Smooth muscle cell (in vitro differentiated cells): ENCODE data around the gene TMEM269. TPM values are rescaled to one million over a fixed set of nuclear protein-coding genes. Genes with fewer than 3 reads are reported as not detected.

ENCODE experiments used
- DNase-seq: peaks from one replicate; lab custom pipeline; 2025; ENCODE audit not compliant: unreplicated experiment; lab: John Stamatoyannopoulos, UW
- H2AFZ ChIP-seq: fragments of 200-600 bp; sonication (generic); 2 replicates; pipeline ENCODE4 v1.6.0; 2016; ENCODE audit warnings: antibody characterized with exemption, low read depth, mild to moderate bottlenecking
- H3F3A ChIP-seq: fragments of 200-600 bp; sonication (generic); 2 replicates; pipeline ENCODE4 v1.6.0; 2017; ENCODE audit warnings: antibody characterized with exemption, low read depth
- H3K27ac ChIP-seq: fragments of 200-600 bp; sonication (generic); 2 replicates; pipeline ENCODE4 v1.5.1; 2016; ENCODE audit warnings: low read depth, mild to moderate bottlenecking
- H3K27me3 ChIP-seq: fragments of 200-600 bp; sonication (generic); 2 replicates; pipeline ENCODE4 v1.6.1; 2016; ENCODE audit warnings: low read depth, mild to moderate bottlenecking
- H3K36me3 ChIP-seq: fragments of 200-600 bp; sonication (generic); 2 replicates; pipeline ENCODE4 v1.5.1; 2016; ENCODE audit warnings: low read depth
- H3K4me1 ChIP-seq: fragments of 200-600 bp; sonication (generic); 2 replicates; pipeline ENCODE4 v1.5.1; 2016; ENCODE audit warnings: low read depth
- H3K4me2 ChIP-seq: fragments of 200-600 bp; sonication (generic); 2 replicates; pipeline ENCODE4 v1.6.0; 2016; ENCODE audit warnings: mild to moderate bottlenecking
- H3K4me3 ChIP-seq: fragments of 200-600 bp; sonication (generic); 2 replicates; pipeline ENCODE4 v1.5.1; 2016; ENCODE audit warnings: mild to moderate bottlenecking
- H3K79me2 ChIP-seq: fragments of 200-600 bp; sonication (generic); 2 replicates; pipeline ENCODE4 v1.6.0; 2016; ENCODE audit warnings: low read depth, mild to moderate bottlenecking
- H3K9ac ChIP-seq: fragments of 200-600 bp; sonication (generic); 2 replicates; pipeline ENCODE4 v1.6.0; 2016; ENCODE audit warnings: low read depth
- H3K9me3 ChIP-seq: fragments of 200-600 bp; sonication (generic); replicated peaks from 2 replicates; pipeline ENCODE4 v1.5.1; 2016; ENCODE audit warnings: low read depth
- H4K20me1 ChIP-seq: fragments of 200-600 bp; sonication (generic); 2 replicates; pipeline ENCODE4 v1.6.0; 2016; ENCODE audit warnings: low read depth
- whole genome bisulfite sequencing: methylation state at CpG from one replicate; pipeline ENCODE4 v1.1.7; 2016; ENCODE audit warnings: low lambda C conversion rate; 5-methylcytosine and 5-hydroxymethylcytosine counted together
- polyA plus RNA-seq: library from polyadenylated mRNA; unstranded; fragments of >200 nt; fragmentation: Nextera tagmentation; extraction: Ambion mirVana; gene quantifications from 2 replicates; pipeline ENCODE4 v1.2.1, GENCODE V29; 2016
- total RNA-seq: library from RNA; depleted of rRNA; stranded (reverse); fragments of >200 nt; gene quantifications from 2 replicates; pipeline ENCODE4 v1.2.3, GENCODE V29; 2014
- TF ChIP-seq, protein P1 (sequence below): fragments of 200-600 bp; sonication (generic); IDR thresholded peaks from 2 replicates; pipeline ENCODE4 v1.5.1; 2017; ENCODE audit warnings: borderline replicate concordance, mild to moderate bottlenecking, antibody characterized with exemption; ENCODE audit not compliant: insufficient read depth, poor library complexity, severe bottlenecking

Gene TMEM269
- total and polyA plus RNA-seq, 2 experiments from 2014 or later, result 0.15 to 0.36 TPM

GRCh38 chr1:42765269-42765668 lies 19.5 kb upstream of the TMEM269 start:
- TF ChIP-seq, protein P1, sequence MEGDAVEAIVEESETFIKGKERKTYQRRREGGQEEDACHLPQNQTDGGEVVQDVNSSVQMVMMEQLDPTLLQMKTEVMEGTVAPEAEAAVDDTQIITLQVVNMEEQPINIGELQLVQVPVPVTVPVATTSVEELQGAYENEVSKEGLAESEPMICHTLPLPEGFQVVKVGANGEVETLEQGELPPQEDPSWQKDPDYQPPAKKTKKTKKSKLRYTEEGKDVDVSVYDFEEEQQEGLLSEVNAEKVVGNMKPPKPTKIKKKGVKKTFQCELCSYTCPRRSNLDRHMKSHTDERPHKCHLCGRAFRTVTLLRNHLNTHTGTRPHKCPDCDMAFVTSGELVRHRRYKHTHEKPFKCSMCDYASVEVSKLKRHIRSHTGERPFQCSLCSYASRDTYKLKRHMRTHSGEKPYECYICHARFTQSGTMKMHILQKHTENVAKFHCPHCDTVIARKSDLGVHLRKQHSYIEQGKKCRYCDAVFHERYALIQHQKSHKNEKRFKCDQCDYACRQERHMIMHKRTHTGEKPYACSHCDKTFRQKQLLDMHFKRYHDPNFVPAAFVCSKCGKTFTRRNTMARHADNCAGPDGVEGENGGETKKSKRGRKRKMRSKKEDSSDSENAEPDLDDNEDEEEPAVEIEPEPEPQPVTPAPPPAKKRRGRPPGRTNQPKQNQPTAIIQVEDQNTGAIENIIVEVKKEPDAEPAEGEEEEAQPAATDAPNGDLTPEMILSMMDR, result no peak
- Histone ChIP-seq H3K4me3 (peak overlapping the region; percentile 79), H3K9ac (peak overlapping the region; percentile 88), H4K20me1 (peaks cover 50% of the 10 kb centered on the region), H3F3A (peaks cover 7% of the 10 kb centered on the region), H3K4me2 (peak overlapping the region; percentile 98), H3K79me2 (peaks cover 88% of the 10 kb centered on the region), H2AFZ (peak overlapping the region; percentile 11), H3K36me3 (peaks cover 4% of the 10 kb centered on the region), H3K9me3 (no peaks in the 10 kb centered on the region), H3K4me1 (peaks cover 9% of the 10 kb centered on the region), H3K27me3 (no peaks in the 10 kb centered on the region), H3K27ac (peak overlapping the region; percentile 74)
- WGBS, result 16% methylated on average over 7 of the region's 7 CpGs
- DNase-seq, result no peak

DNA sequence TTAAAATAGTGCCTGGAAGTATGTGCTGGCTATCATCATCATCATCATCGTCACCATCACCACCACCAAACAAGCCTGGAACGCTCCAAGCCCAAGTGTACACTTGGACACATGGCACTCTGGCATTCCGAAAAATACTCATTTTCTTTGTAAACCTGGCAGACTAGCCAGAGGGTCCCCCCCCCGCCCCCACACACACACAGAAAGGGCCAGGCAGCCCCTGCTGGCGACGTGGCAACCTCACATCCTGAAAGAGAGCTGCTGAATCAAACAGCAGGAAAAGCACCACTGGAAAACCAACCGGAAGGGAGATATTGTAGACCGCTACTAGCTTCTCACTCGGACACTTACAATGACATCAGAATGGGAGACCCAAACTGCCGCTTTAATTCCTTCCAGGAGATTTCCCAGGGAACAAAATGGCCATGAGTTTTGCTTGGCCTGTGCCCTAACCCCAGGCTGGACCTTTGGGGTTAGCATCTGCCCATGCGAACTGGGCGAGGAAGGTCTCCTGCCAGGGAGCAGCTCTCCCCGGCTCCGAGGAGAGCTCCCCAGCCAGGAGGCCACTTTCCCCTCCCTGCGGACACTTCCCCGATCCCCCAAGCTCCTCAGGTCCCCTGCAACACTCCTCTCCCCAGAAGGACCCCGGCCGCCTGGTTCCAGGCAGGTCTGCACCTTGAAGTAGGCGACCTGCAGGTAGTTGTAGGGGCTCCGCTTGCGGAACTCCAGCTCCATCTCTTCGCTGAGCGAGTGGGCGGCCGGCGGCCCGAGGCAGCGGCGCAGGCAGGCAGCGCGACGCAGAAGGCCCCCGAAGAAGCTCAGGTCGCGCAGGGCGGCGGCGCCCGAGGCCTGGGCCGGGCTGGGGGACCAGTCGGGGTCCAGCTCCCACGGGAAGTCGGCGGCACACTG lies 18.7 kb upstream of the TMEM269 start:
- WGBS, result under 1% methylated on average over 43 of the region's 44 CpGs
- Histone ChIP-seq H3K4me1 (peaks cover 9% of the 10 kb centered on the region), H3K9me3 (no peaks in the 10 kb centered on the region), H2AFZ (peak overlapping the region; percentile 20), H3K4me2 (peak overlapping the region; percentile 98), H3K4me3 (peak overlapping the region; percentile 79), H3F3A (peaks cover 7% of the 10 kb centered on the region), H3K27ac (peak overlapping the region; percentile 74), H3K27me3 (no peaks in the 10 kb centered on the region), H4K20me1 (peaks cover 48% of the 10 kb centered on the region), H3K36me3 (peaks cover 4% of the 10 kb centered on the region), H3K9ac (peak overlapping the region; percentile 88), H3K79me2 (peaks cover 92% of the 10 kb centered on the region)
- TF ChIP-seq, protein P1, result peak; percentile 40
- DNase-seq, result peak; percentile 35

DNA sequence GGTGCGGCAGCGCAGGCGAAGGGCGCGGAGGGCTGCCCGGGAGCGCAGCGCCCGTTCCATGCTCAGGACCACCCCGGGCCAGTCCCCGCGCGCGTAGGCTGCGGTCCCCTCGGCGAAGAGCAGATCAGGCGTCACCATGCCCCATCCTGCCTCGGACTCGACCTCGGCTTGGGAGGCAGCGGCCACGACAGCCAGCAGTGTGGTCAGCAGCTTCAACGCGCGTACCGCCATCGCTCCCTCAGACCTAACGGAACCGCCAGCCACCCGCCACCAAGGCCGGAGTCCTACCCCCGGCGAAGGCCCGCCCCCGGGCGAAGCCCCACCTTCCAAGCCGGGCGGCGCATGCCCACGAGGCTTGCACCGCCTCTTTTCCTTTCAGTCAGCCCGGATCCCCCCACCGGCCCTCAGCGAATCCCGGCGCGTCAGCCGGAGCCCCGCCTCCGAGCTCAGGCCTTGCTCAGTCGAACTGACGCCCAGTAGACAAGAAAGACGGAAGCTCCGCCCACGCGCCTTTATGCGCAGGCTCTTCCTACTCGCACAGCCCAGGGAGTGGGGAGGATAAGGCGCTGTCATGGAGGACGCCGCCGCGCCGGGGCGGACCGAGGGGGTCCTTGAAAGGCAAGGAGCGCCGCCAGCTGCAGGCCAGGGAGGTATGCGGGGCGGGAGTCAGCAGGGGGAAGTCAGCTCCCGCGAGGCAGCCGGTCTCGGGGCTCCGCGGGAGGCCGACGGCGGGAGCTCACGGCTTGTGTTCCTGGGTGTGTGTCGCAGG lies 17.9 kb upstream of the TMEM269 start, which contains the start of the genes C1orf50 and P3H1:
TSS of gene C1orf50 (plus strand) at position 509 of the 769 bp plus-strand sequence. CDS start at position 572, 63 bp downstream.
TSS of gene P3H1 (minus strand) at position 288 of the 769 bp plus-strand sequence. CDS start at position 231, 57 bp downstream.
- H3K4me3 ChIP-seq, result peak within 1 kb of the TSS; percentile 79
- TF ChIP-seq, protein P1, result no peak

More for the DNA sequence above, 17.9 kb upstream of the TMEM269 start, which contains the start of the genes C1orf50 and P3H1:
- Histone ChIP-seq H3F3A (peaks cover 7% of the 10 kb centered on the region), H3K36me3 (no peaks in the 10 kb centered on the region), H3K9me3 (no peaks in the 10 kb centered on the region), H3K79me2 (peaks cover 92% of the 10 kb centered on the region), H4K20me1 (peaks cover 47% of the 10 kb centered on the region), H3K27ac (peak within 1 kb of the TSS; percentile 74), H3K4me2 (peak within 1 kb of the TSS; percentile 98), H3K4me1 (peaks cover 9% of the 10 kb centered on the region), H3K9ac (peak within 1 kb of the TSS; percentile 88), H3K27me3 (no peaks in the 10 kb centered on the region), H2AFZ (peak within 1 kb of the TSS; percentile 68)
- peak; percentile 97 for DNase-seq
- WGBS, result 1% methylated on average over 68 of the region's 82 CpGs
